ENCODE measurements around the gene TARDBP.

TARDBP gene

GRCh38 chr1:10979483-10979920, 33.0 kb upstream of the TARDBP start:
- H3K9me3 Mint-ChIP-seq, result no peaks in the 10 kb centered on the region
- TF ChIP-seq, protein P1, sequence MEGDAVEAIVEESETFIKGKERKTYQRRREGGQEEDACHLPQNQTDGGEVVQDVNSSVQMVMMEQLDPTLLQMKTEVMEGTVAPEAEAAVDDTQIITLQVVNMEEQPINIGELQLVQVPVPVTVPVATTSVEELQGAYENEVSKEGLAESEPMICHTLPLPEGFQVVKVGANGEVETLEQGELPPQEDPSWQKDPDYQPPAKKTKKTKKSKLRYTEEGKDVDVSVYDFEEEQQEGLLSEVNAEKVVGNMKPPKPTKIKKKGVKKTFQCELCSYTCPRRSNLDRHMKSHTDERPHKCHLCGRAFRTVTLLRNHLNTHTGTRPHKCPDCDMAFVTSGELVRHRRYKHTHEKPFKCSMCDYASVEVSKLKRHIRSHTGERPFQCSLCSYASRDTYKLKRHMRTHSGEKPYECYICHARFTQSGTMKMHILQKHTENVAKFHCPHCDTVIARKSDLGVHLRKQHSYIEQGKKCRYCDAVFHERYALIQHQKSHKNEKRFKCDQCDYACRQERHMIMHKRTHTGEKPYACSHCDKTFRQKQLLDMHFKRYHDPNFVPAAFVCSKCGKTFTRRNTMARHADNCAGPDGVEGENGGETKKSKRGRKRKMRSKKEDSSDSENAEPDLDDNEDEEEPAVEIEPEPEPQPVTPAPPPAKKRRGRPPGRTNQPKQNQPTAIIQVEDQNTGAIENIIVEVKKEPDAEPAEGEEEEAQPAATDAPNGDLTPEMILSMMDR (IDR thresholded peaks at IDR 0.05; ENCODE audit: unreplicated experiment in 3 of 3), result no peak
- no peaks in the 10 kb centered on the region for H3K36me3 Mint-ChIP-seq (ENCODE audit: low read depth)
- H3K4me3 Mint-ChIP-seq, result no peak overlapping the region
- no peak overlapping the region for H3K27ac Mint-ChIP-seq
- peaks cover 51% of the 10 kb centered on the region for H3K27me3 Mint-ChIP-seq (ENCODE audit: low read depth)
- peaks cover 12% of the 10 kb centered on the region for H3K4me1 Mint-ChIP-seq

DNA sequence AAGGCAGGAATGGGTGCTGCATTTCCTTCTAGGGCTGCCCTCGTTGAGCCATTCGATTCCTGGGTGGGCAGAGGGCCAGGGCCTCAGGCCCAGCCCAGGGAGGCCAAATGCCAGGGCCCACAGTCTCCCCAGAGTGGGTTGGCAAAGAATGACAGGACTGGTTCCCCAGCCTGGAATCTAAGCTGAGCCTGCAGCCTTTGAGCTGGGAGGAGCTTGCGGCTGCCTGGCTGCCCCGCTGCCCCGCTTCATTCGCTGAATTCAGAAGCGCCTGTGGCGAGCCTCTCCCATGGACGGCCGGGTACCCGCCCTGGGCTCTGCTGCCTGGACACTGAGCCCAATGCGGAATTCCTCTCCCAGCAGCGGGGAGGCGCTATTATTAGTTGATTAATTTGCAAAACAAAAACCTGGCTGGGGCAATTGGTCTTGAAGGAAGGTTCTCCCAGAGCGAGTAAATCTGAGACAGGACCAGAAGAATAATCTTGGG, 32.3 kb upstream of the TARDBP start:
- H3K4me3 Mint-ChIP-seq, result peak overlapping the region in 1 of 3 experiments; percentile 19
- TF ChIP-seq, protein P1 (IDR thresholded peaks at IDR 0.05; ENCODE audit: unreplicated experiment in 3 of 3), result peak; percentile 28 to 53 (median 43)
- H3K36me3 Mint-ChIP-seq (ENCODE audit: low read depth), result no peaks in the 10 kb centered on the region
- H3K9me3 Mint-ChIP-seq, result no peaks in the 10 kb centered on the region
- H3K27ac Mint-ChIP-seq, result no peak overlapping the region
- H3K4me1 Mint-ChIP-seq, result peaks cover 10% of the 10 kb centered on the region
- H3K27me3 Mint-ChIP-seq (ENCODE audit: low read depth), result peaks cover 51% of the 10 kb centered on the region

GRCh38 chr1:10980841-10981727, 31.4 kb upstream of the TARDBP start:
- H3K36me3 Mint-ChIP-seq (ENCODE audit: low read depth), result no peaks in the 10 kb centered on the region
- H3K4me1 Mint-ChIP-seq, result peaks cover 15% of the 10 kb centered on the region
- H3K4me3 Mint-ChIP-seq, result no peak overlapping the region
- peaks cover 59% of the 10 kb centered on the region for H3K27me3 Mint-ChIP-seq (ENCODE audit: low read depth)
- TF ChIP-seq, protein P1 (IDR thresholded peaks at IDR 0.05; ENCODE audit: unreplicated experiment in 3 of 3), result no peak
- H3K9me3 Mint-ChIP-seq, result no peaks in the 10 kb centered on the region
- H3K27ac Mint-ChIP-seq, result no peak overlapping the region

DNA sequence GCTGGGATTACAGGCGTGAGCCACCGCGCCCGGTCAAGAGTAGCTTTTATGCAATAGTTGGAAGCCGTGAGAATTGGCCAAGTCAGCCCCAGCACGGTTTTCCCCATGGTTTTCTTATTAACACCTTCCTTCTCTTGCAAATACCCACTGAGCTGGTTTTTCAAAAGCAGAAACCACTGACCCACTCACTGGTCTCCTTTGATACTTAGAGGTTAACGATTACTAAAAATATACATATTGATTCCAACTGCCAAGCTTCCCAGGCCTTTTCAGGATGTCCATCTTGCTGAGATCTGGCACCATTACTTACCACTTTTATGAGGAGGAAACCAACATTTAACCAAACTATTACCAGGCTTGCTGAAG, 25.9 kb upstream of the TARDBP start:
- Mint-ChIP-seq H3K27me3 (ENCODE audit: low read depth) (peaks cover 51% of the 10 kb centered on the region), H3K4me3 (no peak overlapping the region), H3K4me1 (peaks cover 5% of the 10 kb centered on the region), H3K27ac (peak overlapping the region in 1 of 3 experiments; percentile 63), H3K36me3 (ENCODE audit: low read depth) (no peaks in the 10 kb centered on the region), H3K9me3 (no peaks in the 10 kb centered on the region)
- TF ChIP-seq, protein P1 (IDR thresholded peaks at IDR 0.05; ENCODE audit: unreplicated experiment in 3 of 3), result no peak

- no peaks in the 10 kb centered on the region for H3K36me3 Mint-ChIP-seq (ENCODE audit: low read depth)
- H3K27me3 Mint-ChIP-seq (ENCODE audit: low read depth), result peaks cover 45% of the 10 kb centered on the region
- H3K9me3 Mint-ChIP-seq, result no peaks in the 10 kb centered on the region
- no peak overlapping the region for H3K27ac Mint-ChIP-seq
- TF ChIP-seq, protein P1 (IDR thresholded peaks at IDR 0.05; ENCODE audit: unreplicated experiment in 3 of 3), result no peak
- H3K4me1 Mint-ChIP-seq, result peaks cover 5% of the 10 kb centered on the region
- H3K4me3 Mint-ChIP-seq, result no peak overlapping the region
Measured at GRCh38 chr1:10987840-10988417, 24.5 kb upstream of the TARDBP start.
